Lower lobe of right lung (tissue), 2 donors: ENCODE results near the gene HNMT. TPM values are rescaled to one million over a fixed set of nuclear protein-coding genes. Genes with fewer than 3 reads are reported as not detected.
"Not testable (repeated sequence)": the region's sequence is repeated elsewhere in the genome, so short reads cannot be mapped to it uniquely, and the experiment has no call there.

Experiments used
- ATAC-seq, 2 donors: fragments of 200-7000 bp; cut with Tn5 transposase; one replicate each; pipeline ENCODE4 v1.9.1; 2020 to 2022; ENCODE audit warnings: mild to moderate bottlenecking in 2 of 2, moderate library complexity in 2 of 2
- DNase-seq: peaks from one replicate; pipeline ENCODE4 v3.0.0-alpha.2; 2020
- H3K27ac ChIP-seq: fragments of 200-600 bp; one replicate; pipeline ENCODE4 v1.8.0; 2022
- H3K27me3 ChIP-seq: fragments of 200-600 bp; one replicate; pipeline ENCODE4 v1.8.0; 2022; ENCODE audit warnings: low read depth
- H3K36me3 ChIP-seq: fragments of 200-600 bp; one replicate; pipeline ENCODE4 v1.8.0; 2022; ENCODE audit warnings: mild to moderate bottlenecking
- H3K4me1 ChIP-seq: fragments of 200-600 bp; one replicate; pipeline ENCODE4 v1.8.0; 2022
- H3K4me3 ChIP-seq: fragments of 200-600 bp; one replicate; pipeline ENCODE4 v1.8.0; 2022; ENCODE audit warnings: mild to moderate bottlenecking
- H3K9me3 ChIP-seq: fragments of 200-600 bp; one replicate; pipeline ENCODE4 v1.8.0; 2022
- CTCF ChIP-seq: fragments of 200-600 bp; IDR thresholded peaks from one replicate; pipeline ENCODE4 v1.8.0; 2022; ENCODE audit warnings: antibody characterized with exemption, mild to moderate bottlenecking
- intact Hi-C: fragments of 100-400 bp; cut with DNase I; formaldehyde crosslinking; loops from one replicate; pipeline ENCODE4 v1.11.0; 2022
- total RNA-seq: library from RNA; stranded (reverse); fragmentation: NEBNext Ultra II Directional; extraction: Animal tissue kit (Norgen Biotek cat#: 25700); gene quantifications from one replicate; pipeline ENCODE4 v1.2.1, GENCODE V29; 2021
- donor health status: DM: no; HTN: yes; CAD: no; lungs with severe emphysema.

HNMT gene
- total RNA-seq, 1 donor from 2014 or later: 99.3 TPM

- H3K27me3 ChIP-seq: no peaks in the 10 kb centered on the region
- no peak overlapping the region for H3K4me3 ChIP-seq
- ATAC-seq (no peak), DNase-seq (no peak)
- H3K27ac ChIP-seq: no peak overlapping the region
- H3K9me3 ChIP-seq: no peaks in the 10 kb centered on the region
- intact Hi-C loops: no loop called here
- no peak for TF ChIP-seq CTCF
- no peaks in the 10 kb centered on the region for H3K36me3 ChIP-seq
- no peaks in the 10 kb centered on the region for H3K4me1 ChIP-seq
Observed at GRCh38 chr2:138036522-138036921, 72.2 kb downstream of the HNMT start.

DNA sequence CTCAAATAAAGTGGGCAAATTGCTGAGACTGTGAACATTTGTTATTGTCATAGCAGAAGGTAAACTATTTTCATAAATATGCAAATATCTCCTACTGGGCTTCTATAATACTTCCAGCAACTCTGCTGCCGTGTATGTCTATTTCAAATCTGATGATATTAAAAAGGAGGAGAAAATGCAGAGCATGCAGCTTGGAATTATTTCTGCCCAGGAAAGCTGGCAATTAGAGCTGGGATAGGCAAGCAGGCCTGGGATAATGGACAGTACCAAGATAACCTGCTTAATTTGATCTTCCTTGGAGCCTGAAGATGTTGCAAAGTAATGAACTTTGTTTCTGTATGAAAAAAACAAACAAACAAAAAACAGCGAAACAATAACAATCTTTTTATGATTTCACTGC, 72.8 kb downstream of the HNMT start:
- TF ChIP-seq CTCF: no peak
- H3K9me3 ChIP-seq: no peaks in the 10 kb centered on the region
- no peaks in the 10 kb centered on the region for H3K4me1 ChIP-seq
- intact Hi-C loops: no loop called here
- no peak for DNase-seq
- no peak for ATAC-seq
- no peak overlapping the region for H3K27ac ChIP-seq
- no peak overlapping the region for H3K4me3 ChIP-seq
- no peaks in the 10 kb centered on the region for H3K36me3 ChIP-seq
- H3K27me3 ChIP-seq: no peaks in the 10 kb centered on the region

DNA sequence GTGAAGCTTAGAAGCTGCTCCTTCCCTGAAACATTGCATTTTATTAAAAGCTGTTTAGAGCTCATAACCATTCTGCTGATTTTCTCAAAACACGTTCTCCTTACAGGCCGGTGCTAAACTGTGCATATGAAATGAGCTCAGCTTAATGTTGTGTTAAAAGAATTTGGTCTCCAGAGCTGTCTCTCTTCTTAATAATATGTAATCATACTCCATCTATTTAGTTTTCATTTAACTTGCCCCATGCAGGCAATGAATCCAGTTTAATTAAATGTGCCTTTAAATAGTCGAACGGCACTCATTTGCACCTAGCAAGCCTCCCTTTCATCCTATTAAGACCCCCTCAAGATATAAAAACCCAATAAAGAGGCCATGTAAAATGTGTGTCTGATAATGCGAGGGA, 76.3 kb downstream of the HNMT start:
- intact Hi-C loops: no loop called here
- Histone ChIP-seq H3K27me3 (no peaks in the 10 kb centered on the region), H3K36me3 (no peaks in the 10 kb centered on the region), H3K4me3 (no peak overlapping the region), H3K9me3 (no peaks in the 10 kb centered on the region), H3K27ac (no peak overlapping the region), H3K4me1 (no peaks in the 10 kb centered on the region)
- no peak for DNase-seq
- no peak for TF ChIP-seq CTCF
- no peak for ATAC-seq

DNA sequence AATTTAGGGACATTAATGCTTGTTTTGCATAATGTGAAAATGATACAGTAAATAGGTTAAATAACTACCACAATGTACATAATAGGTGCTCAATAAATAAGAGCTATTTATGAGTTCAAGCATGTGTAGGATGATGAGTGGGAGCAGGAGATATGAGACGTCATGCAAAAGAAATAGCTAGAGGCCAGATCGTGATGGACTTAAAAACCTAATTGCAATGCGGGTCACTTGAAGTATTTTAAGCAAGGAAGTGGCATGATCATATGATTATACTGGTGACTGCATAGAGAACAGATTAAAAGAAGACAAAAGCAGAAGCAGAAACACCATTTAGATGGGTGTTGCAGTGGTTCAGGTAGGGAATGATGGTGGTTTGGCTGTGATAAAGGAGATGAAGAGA, 78.0 kb downstream of the HNMT start:
- intact Hi-C loops: no loop called here
- ATAC-seq (no peak), DNase-seq (no peak)
- H3K4me1 ChIP-seq: no peaks in the 10 kb centered on the region
- no peak for TF ChIP-seq CTCF
- H3K36me3 ChIP-seq: no peaks in the 10 kb centered on the region
- H3K27ac ChIP-seq: no peak overlapping the region
- no peak overlapping the region for H3K4me3 ChIP-seq
- H3K27me3 ChIP-seq: no peaks in the 10 kb centered on the region
- H3K9me3 ChIP-seq: no peaks in the 10 kb centered on the region

GRCh38 chr2:138043588-138043987, 79.3 kb downstream of the HNMT start:
- H3K4me3 ChIP-seq, intact Hi-C loops, H3K4me1 ChIP-seq, H3K9me3 ChIP-seq, DNase-seq, H3K27ac ChIP-seq, H3K36me3 ChIP-seq, ATAC-seq, H3K27me3 ChIP-seq: not testable (repeated sequence)

- TF ChIP-seq CTCF: no peak
- H3K4me3 ChIP-seq: no peak overlapping the region
- intact Hi-C loops: no loop called here
Observed at GRCh38 chr2:138058427-138058826, 94.2 kb downstream of the HNMT start.

More at GRCh38 chr2:138058427-138058826, 94.2 kb downstream of the HNMT start:
- DNase-seq (no peak), ATAC-seq (no peak)
- Histone ChIP-seq H3K27ac (no peak overlapping the region), H3K4me1 (no peaks in the 10 kb centered on the region), H3K27me3 (no peaks in the 10 kb centered on the region), H3K9me3 (no peaks in the 10 kb centered on the region), H3K36me3 (no peaks in the 10 kb centered on the region)
